CD4-positive, alpha-beta T cell treated with Interleukin-4 for 1 hour (primary cell): ENCODE data around the gene FRMPD4.
"Not testable (repeated sequence)": the region's sequence is repeated elsewhere in the genome, so short reads cannot be mapped to it uniquely, and the experiment has no call there.

Source experiments
- DNase-seq, 2 donors: peaks; one replicate each; pipeline ENCODE4 v3.0.0-alpha.2; 2020 to 2022

Gene FRMPD4

GRCh38 chrX:12446342-12447075 is 308.2 kb downstream of the FRMPD4 start:
- no peak for DNase-seq

- DNase-seq: no peak
These were observed 309.3 kb downstream of the FRMPD4 start for GRCh38 chrX:12447448-12448064.

GRCh38 chrX:12452268-12452667 is 314.0 kb downstream of the FRMPD4 start:
- DNase-seq: no peak

GRCh38 chrX:12460929-12461328 is 322.7 kb downstream of the FRMPD4 start:
- no peak for DNase-seq

GRCh38 chrX:12463052-12463451 is 324.8 kb downstream of the FRMPD4 start:
- DNase-seq: no peak

- no peak for DNase-seq
These were observed 325.6 kb downstream of the FRMPD4 start for GRCh38 chrX:12463873-12464272.

- DNase-seq: no peak
These were observed 329.0 kb downstream of the FRMPD4 start for GRCh38 chrX:12467321-12467720.

- no peak for DNase-seq
These were observed 331.0 kb downstream of the FRMPD4 start for GRCh38 chrX:12469296-12469695.

GRCh38 chrX:12471061-12471460 is 332.8 kb downstream of the FRMPD4 start:
- no peak for DNase-seq

GRCh38 chrX:12480956-12481355 is 342.7 kb downstream of the FRMPD4 start:
- DNase-seq: no peak

GRCh38 chrX:12488220-12488619 is 349.9 kb downstream of the FRMPD4 start:
- no peak for DNase-seq

GRCh38 chrX:12488771-12489170 is 350.5 kb downstream of the FRMPD4 start:
- no peak for DNase-seq

GRCh38 chrX:12489341-12489740 is 351.1 kb downstream of the FRMPD4 start:
- no peak for DNase-seq

- DNase-seq: no peak
These were observed 356.3 kb downstream of the FRMPD4 start for GRCh38 chrX:12494400-12495138.

- DNase-seq: no peak
These were observed 358.1 kb downstream of the FRMPD4 start for GRCh38 chrX:12496343-12496742.

- no peak for DNase-seq
These were observed 359.7 kb downstream of the FRMPD4 start for GRCh38 chrX:12497832-12498591.

GRCh38 chrX:12505127-12505526 is 366.9 kb downstream of the FRMPD4 start:
- DNase-seq: no peak

GRCh38 chrX:12515384-12515783 is 377.1 kb downstream of the FRMPD4 start:
- not testable (repeated sequence) for DNase-seq

- DNase-seq: no peak
These were observed 388.0 kb downstream of the FRMPD4 start for GRCh38 chrX:12526306-12526705.

GRCh38 chrX:12538096-12538495 is 399.8 kb downstream of the FRMPD4 start:
- DNase-seq: not testable (repeated sequence)

GRCh38 chrX:12542251-12542650 is 404.0 kb downstream of the FRMPD4 start:
- not testable (repeated sequence) for DNase-seq

- no peak for DNase-seq
These were observed 410.1 kb downstream of the FRMPD4 start for GRCh38 chrX:12548341-12548740.

GRCh38 chrX:12548746-12549145 is 410.5 kb downstream of the FRMPD4 start:
- DNase-seq: no peak
